Right renal cortex interstitium (tissue), 3 donors: ENCODE results near the gene RNF40. TPM values are rescaled to one million over a fixed set of nuclear protein-coding genes. Genes with fewer than 3 reads are reported as not detected.

ENCODE experiments used
- DNase-seq, 3 donors: peaks; one replicate each; pipeline ENCODE4 v3.0.0-alpha.2; 2013; ENCODE audit warnings: low read depth in 3 of 3, low spot score in 2 of 3
- polyA plus RNA-seq, 3 donors: library from polyadenylated mRNA; unstranded; fragments of 120-200 nt; gene quantifications; one replicate each; pipeline ENCODE4 v1.2.1, GENCODE V29; 2013; ENCODE audit not compliant: insufficient read length in 3 of 3

Gene RNF40
- polyA plus RNA-seq, 3 donors: 111 to 123 (median 113) TPM

DNA sequence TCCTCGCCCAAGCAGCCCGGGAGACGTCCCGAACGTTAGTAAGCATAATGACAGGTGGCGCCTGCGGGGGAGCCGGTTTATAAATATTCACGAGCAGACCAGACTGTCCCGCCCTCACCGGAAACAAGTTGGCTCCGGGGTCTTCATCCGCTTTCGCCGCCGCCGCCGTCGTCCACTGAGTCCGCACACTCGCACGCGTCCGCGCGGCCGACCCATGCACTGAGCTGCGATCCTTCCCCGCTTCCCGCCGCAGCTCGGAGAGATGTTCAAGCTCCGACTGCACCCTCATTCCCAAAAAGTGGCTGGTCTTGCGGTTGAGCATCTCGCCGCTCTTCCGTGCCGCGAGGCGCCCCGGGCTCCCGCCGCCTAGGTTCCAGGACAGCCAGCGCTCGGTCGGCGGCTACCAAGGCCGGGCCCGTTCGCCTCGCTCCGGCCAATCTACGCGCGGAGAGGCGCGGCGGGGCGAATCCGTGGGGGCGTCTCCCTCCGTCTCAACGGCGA lies 645 bp upstream of the RNF40 start:
- no peak for DNase-seq

DNA sequence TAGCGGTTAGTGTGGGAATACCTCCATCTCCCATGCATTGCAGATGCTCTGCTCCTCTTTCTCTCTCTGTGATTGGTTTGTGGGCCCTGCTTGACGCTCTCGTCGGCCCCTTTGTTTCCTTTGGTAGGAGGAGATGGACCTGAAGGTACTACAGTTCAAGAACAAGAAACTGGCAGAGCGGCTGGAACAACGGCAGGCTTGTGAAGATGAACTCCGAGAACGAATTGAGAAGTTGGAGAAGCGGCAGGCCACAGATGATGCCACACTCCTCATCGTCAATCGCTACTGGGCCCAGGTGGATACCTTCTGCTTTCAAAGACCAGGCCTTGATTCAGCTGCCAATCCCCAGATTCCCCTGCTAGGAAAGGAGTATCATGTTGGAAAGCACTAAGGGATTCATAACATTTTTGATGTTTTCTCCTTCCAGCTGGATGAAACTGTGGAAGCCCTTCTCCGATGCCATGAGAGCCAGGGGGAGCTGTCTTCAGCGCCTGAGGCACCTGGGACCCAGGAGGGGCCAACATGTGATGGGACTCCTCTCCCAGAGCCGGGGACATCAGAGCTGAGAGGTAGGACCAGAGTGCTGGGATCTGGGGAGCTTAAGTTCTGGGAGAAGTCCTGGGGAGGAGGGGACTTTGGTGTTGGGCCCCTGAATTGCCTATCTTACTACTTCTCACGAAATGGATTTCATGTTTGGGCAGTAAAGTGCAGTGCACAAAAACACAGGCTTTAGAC lies 1.0 kb downstream of the RNF40 start:
- DNase-seq: no peak

DNA sequence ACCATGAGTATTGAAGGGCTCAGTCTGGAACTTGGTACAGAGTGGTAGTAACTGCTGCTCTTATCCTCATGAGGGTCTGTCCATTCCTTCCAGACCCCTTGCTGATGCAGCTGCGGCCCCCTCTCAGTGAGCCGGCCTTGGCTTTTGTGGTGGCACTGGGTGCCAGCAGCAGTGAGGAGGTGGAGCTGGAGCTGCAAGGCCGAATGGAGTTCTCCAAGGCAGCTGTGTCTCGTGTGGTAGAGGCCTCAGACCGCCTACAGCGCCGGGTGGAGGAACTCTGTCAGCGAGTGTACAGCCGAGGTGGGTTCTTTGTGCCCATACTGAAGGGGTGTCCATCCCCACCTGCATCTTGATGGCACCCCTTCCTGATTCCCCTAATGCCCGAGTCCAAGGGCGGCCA lies 2.0 kb downstream of the RNF40 start:
- no peak for DNase-seq

DNA sequence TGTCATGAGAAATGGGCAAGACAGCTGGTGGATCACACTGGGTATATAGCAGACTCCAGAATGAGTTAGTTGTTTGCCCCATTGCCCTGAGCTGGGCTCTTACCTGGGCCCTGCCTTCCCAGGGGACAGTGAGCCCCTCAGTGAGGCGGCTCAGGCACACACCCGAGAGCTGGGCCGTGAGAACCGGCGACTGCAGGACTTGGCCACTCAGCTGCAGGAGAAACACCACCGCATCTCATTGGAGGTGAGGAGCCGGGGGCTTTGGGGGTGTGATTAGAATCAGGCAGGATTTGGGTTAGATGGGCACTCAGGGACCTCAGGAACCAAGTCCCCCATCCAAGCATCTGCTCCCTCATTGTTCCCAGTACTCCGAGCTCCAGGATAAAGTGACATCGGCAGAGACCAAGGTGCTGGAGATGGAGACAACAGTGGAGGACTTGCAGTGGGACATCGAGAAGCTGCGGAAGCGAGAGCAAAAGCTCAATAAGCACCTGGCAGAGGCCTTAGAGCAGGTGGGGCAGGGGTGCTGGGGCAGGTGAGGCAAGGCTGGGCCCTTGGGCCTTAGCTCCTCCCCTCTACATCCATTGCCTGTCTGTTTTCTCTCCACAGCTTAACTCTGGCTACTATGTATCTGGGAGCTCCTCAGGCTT lies 2.8 kb downstream of the RNF40 start:
- no peak for DNase-seq

DNA sequence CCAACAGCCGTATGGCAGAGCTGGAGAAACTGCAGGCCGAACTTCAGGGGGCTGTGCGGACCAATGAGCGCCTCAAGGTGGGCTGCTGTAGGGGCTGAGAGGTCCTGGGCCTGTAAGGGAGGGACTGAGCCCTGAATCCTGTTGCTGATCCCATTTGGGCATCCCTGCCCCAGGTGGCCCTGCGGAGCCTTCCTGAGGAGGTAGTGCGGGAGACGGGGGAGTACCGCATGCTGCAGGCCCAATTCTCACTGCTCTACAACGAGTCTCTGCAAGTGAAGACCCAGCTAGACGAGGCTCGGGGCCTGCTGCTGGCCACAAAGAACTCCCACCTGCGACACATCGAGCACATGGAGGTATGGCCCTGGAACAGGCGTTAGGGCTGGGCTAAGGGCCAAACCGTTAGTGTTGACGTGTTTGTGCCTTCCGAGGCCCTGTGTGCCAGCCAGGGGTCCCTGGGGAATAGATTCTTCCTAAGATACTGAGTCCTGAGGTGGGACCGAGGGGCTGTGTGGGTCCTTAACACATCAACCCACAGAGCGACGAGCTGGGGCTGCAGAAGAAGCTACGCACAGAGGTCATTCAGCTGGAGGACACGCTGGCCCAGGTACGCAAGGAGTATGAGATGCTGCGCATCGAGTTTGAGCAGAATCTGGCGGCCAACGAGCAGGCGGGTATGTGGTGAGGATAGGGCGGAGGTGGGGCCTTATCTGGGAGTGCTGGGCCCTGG lies 4.2 kb downstream of the RNF40 start:
- no peak for DNase-seq

DNA sequence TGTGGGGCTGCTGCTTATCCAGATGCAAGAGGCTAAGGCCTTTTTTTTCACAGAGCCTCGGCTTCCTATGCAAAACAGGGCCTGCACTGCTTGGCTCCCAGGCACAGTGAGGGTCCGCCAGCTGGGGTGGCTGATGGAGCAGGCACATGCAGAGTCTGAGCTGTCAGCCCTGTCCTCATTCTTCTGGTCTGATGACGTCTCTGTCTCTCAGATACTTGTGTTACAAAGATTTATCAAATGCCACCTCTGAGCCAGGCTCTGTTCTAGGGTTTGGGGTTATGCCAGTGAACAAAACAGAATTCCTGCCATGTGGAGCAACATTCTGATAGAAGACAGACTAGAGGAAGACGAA lies 4.8 kb downstream of the RNF40 start:
- no peak for DNase-seq

DNA sequence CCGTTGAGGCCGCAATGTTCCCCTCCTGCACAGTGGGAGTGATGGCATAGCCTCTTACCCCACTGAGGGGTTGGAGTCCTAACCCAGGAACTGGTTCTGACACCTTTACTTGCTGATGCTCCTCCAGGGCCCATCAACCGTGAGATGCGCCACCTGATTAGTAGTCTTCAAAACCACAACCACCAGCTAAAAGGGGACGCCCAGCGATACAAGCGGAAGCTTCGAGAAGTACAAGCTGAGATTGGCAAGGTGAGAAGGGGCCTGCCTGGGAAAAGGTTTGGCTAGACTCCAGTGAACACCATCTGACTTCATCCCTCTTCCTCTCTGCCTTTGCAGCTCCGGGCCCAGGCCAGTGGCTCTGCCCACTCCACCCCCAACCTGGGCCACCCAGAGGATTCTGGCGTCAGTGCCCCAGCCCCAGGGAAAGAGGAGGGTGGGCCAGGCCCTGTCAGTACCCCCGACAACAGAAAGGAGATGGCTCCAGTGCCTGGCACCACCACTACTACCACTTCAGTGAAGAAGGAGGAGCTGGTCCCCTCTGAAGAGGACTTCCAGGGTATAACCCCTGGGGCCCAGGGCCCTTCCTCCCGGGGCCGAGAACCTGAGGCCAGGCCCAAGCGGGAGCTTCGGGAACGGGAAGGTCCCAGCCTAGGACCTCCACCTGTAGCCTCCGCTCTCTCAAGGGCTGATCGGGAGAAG lies 5.8 kb downstream of the RNF40 start:
- DNase-seq: no peak

DNA sequence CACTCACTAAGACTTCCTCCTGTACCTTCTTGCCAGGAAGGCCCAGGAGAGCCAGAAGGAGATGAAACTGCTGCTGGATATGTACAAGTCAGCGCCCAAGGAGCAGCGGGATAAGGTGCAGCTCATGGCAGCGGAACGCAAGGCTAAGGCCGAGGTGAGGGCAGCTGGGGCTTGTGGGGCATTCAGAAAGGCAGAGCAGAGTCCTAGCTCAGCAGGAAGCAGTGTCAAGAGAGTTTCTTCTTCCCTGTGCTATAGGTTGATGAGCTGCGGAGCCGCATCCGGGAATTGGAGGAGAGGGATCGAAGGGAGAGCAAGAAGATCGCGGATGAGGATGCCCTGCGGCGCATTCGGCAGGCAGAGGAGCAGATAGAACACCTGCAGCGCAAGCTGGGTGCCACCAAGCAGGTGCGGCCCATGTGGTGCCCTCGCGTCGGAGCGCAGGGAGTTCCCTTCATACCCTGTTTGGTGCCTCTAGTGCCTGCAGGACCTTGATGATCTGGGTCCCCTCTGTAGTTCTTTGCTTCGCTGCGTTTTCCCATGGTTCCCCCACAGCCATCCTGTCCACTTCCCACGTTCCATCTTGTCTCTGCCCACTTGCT lies 6.6 kb downstream of the RNF40 start:
- no peak for DNase-seq

DNA sequence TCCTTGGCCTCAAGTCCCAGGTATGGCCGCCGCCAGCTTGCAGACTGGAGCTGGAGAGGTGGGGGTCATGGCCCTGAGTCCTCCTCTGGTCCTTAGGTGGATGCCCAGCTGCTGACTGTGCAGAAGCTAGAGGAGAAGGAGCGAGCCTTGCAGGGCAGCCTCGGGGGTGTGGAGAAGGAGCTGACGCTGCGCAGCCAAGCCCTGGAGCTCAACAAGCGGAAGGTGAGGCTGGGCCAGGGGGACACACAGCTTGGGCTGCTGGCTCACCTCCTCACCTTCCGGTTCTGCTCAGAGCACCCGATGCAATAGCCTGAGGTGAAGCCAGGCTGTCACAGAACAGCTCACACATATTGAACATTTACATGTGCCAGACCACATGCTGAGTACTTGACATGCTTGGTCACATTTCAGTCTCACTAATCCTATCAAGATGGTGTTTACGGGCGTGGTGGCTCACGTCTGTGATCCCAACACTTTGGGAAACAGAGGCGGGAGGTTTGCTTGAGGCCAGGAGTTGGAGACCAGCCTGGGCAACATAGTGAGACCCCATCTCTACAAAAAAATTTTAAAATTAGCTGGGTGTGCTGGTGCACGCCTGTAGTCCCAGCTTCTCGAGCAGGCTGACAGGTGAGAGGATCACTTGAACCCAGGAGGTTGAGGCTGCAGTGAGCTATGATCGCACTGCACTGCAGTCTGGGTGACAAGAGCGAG lies 7.4 kb downstream of the RNF40 start:
- DNase-seq: no peak

DNA sequence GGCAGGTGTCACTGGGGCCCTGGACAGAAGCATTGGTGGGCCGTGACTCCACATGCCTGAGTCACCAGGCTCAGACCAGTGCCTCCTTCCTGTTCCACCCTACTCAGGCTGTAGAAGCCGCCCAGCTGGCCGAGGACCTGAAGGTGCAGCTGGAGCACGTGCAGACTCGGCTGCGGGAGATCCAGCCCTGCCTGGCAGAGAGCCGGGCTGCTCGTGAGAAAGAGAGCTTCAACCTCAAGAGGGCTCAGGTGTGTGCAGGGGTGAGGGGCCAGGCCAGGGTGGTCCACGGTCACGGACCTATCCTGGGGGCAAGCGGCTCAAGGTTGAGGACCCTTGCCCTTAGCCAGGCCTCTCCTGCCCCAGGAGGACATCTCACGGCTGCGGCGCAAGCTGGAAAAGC lies 9.6 kb downstream of the RNF40 start:
- DNase-seq: no peak

DNA sequence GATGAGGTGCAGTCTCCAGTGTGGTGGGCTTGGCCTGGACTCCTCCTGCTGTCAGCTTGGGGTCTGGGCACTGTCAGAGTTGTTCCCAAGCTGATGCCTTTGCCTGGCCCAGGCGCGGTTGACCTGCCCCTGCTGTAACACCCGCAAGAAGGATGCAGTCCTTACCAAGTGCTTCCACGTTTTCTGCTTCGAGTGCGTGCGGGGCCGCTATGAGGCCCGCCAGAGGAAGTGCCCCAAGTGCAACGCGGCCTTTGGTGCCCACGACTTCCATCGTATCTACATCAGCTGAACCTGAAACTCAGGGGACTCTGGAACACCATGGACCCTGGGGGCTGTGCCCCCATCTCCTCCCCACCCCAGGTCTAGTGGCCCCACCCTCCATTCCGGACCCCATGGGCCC lies 11.7 kb downstream of the RNF40 start:
- DNase-seq: no peak

DNA sequence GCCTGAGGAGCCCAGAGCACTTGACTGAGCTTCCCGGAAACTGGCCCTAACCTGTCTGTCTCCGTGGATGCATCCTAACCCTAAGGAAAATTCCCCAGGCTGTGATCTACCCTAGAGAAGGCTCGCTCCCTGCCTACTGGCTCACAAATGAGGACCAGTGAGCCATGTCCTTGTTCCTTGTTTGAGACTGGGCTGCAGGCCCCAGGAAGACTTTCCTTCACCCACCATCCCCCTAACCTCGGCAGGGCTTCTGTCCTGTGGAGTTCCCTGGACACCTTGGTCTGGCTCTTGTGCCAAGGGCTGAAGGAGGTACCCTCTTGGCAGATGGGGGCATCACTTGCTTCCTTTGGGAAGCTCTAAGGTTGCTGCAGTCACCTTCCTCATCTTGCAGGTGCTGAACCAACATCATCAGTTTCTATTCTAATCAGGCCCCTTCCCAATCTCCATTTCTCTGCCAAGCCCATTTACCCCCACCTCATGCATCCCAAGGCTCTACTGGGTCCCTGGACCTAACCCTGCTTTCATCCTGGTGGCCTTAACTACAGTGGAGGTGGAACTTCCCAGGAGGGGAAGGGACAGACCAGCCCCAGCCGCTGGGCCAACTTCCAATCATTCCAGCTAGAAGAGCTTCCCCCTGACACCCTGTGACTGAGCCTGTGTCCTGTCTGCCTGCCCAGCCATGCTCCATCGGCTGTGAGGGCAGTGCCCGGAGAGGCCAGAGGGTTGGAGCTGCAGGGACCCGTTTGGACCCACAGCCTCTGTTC lies 12.4 kb downstream of the RNF40 start:
- DNase-seq: no peak

DNA sequence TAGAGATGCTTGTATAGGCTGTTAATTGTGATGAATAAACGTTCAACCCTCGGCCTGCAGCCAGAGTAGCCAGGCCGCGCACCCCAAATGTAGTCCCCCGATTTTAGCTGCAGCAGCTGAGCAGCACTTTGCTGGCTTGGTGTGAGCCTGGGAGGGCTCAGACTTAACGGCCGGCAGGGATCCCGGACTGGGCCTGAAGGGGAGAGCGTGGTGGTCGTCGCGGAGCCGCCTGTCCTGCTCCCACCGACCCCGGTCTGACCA lies 12.9 kb downstream of the RNF40 start:
- DNase-seq: no peak

DNA sequence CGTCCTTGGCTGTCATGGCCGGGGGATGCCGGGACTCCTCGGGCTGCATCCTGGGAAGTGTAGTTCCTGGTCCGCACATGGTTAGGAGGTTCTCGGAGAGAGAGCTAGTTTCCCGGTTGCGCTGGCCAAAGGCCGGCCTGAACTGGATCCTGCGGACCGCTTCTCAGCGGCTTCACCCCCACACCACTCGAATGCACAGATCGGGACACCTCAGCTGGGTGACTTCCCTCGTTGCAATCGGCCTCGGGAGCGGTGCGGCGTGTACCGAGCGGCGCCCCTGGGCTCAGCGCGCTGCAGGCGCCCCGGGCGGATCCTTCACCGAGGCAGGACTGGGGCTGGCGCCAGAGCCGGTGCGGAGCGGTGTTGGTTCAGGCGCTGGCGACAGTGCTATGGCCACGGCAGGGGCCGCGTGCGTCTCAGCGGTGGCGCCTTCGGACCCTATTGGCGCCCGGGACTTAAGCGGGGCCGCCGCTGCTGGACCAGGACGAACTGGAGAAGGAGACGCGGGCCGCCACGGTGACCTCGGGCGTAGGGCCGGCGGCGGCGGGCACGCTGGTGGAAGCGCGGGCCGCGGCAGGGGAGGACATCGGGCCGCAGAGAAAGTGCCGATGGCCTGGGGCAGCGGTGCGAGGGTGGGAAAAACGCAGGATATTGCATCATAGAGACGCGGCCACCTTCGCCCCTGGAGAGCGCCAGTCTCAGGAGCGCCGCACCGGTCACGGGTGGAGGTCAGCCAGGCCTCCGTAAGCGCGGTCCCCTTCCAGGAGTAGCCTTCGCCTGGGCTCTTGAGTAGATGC lies 13.5 kb downstream of the RNF40 start:
- DNase-seq: peak in 2 of 3 donors; percentile 69 to 83

DNA sequence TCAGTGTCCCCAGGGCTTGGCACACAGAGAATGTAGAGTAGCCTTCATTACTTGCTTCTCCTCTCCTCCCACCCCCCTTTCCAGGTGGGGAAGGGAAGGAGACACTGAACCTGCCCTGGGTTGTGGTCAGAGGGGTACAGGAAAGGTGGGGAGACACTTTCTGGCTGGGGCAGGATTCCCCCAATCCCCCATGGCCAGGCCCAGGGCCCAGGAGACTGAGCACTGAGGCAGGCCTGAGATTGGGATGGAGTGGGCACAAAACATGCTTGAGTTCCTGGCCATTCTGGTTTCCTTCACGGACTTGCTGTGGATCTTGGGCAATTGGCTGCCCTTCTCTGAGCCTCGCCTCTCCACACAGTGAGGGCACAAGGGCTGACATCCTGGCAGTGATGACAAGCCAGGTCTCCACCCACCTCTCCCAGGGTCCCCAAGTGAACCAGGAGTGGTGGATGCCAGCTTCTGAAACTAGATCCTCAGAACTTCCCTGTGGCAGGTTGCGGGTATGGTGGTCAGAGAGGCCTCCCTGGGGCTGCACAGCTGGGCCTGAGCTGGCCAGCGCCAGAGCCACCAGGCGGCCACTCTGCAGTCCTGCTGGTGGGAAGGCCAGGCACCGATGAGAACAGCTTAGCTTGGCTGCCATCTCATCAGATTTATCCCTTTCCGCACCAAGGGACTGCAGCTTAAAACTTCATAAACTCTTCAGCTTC lies 15.6 kb downstream of the RNF40 start:
- DNase-seq: no peak

DNA sequence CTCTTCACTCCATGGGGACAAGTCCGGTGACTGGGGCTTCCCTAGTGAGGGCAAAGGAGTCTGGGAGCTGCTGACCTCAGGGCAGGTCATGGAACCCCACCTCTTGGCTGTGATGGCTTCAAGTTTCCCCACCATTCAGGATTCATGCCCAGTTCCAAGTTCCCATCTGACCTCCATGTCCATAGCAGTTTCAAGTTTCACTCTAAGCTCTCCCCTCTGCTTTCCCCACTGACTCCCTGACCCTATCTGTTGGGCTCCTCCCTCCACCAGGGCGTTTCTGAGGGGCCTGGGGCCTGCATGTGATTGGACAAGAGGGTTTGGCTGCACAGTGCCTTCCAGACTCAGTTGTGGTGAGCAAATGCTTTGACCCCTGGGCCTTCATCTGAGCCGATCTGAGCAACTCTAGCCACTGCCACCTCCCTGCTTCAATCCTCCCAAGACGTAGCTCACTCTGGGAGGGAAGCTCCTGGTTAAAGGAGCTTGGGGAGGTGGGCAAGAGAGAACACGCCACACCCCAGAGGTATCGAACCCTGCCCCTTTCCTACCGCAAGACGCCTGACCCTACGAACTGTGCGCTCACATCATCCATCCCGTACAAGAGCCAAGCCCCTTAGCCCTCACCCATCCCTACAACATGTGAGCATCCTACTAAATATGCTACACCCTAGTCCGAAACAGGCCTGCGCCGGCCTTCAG lies 16.6 kb downstream of the RNF40 start:
- no peak for DNase-seq

DNA sequence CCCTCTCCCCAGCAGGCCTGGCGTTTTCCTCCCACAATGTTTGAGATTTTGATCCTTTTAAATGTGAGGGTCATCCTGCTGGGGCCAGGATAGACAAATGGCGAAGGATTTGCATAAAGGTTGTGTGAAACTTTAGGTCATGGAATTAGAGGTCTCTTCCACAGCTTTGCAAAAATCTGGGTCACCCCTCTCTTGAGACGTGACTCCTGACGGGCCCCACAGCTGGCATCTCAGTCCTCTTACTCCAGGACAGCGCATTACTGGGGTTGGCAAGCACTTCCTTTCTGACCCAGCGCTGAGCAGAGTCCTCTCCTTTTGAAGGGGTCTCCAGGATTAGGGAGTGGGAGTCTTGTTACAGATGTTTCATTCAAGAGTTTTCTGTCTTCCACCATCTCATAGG lies 17.5 kb downstream of the RNF40 start:
- no peak for DNase-seq

DNA sequence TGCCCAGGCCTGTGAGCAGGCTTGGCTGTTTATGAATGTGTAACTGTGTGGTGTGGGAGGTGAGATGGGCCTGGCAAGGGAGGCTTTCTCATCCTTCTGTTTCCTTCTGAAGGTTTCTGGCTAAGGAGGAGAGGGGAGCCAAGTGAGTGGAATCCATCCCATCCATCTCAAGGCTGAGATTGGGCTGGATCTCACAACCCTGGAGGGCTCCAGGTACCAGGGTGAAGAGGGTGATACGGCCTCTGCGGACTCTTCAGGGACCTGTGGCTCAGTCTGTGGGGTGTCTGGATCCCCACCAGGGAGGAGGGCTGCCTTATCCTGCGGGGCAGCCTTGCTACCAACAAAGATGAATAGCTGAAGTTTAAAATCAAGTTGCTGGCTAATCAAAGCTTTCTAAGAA lies 17.9 kb downstream of the RNF40 start:
- no peak for DNase-seq
